ENCODE measurements around the gene PCDH1.

Gene PCDH1

DNA sequence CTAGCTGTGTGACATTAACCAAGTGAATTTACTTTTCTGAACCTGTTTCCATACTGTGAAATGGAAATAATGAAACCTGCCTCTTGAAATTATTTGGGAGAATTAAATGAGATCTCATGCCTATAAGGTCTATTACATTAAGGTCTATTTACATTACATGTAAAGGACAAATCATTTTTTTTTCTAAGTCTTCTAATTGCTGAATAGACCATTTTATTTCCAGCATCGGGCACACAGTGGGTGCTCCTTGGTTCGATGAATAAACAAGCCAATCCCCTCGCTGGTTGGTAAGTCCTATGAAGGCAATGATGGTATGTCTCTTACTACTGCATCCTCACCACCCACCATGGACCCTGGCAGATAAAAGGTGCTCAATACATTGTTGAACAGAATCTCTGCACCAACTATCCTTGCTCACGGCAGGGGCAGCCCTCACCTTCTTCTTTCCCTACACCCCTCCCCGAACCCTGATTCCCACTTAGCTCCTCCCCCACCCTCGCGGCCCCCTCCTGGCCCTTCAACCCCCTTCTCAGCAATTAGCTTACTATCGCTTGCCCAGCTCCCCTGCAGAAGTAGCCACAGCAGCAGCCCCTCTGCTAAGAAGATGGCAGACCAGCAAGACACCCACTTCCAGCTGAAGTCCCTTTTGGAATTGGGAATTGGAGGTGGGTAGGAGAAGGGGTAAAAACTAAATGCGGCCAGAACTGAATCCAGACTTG is 3.0 kb downstream of the PCDH1 start:
- in situ Hi-C loops (cut with HindIII; ENCODE audit: low sequenced_read_pairs) = no loop called here

DNA sequence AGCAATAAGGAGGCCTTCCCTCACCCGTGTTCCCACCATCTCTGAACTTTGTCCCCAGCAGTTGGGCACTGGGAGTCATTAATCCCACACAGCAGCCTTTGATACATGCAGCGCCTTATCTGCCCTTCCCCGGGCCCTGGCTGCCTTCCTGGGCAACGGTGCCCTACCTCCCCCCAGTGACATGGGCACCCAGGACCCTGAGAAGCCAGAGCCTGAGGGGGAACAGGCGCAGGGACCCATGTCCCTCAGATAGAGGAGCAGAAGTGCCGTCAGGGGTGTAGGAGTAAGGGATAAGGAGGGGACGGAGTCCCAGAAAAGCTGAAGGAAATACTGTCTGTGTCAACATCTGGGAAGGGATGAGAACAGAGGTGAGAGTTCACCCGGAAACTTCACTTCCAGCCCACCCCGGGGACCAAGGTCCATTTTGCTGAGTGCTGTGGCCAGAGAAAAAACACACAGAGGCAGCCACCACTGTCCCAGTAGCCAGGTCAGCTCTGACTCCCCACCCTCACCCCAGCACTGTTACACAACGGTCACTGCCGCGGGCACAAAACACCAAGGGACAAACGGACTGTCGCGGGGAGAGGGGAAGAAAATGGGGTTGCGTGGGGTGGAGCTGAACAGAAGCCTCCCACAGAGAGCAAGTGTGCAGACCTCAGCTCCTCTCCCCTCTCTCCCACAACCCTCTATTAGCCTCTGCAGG is 3.8 kb downstream of the PCDH1 start:
- in situ Hi-C loops (cut with HindIII; ENCODE audit: low sequenced_read_pairs) = no loop called here

DNA sequence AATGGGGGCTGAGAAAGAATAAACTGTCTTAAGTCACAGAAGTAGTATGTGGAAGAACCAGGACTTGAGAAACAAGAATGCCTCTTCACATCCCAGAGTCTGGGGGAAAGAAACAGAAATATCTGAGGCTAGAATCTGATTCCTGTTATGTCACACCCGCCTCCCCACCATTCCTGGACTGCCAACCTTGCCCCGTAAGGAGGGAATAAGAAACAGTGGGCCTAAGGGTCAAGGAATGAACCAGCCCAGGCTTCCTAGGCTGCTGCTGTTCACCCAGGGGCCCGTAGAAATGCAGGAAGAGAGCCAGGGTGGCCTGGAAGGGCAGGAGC is 4.3 kb downstream of the PCDH1 start:
- in situ Hi-C loops (cut with HindIII; ENCODE audit: low sequenced_read_pairs) = no loop called here

DNA sequence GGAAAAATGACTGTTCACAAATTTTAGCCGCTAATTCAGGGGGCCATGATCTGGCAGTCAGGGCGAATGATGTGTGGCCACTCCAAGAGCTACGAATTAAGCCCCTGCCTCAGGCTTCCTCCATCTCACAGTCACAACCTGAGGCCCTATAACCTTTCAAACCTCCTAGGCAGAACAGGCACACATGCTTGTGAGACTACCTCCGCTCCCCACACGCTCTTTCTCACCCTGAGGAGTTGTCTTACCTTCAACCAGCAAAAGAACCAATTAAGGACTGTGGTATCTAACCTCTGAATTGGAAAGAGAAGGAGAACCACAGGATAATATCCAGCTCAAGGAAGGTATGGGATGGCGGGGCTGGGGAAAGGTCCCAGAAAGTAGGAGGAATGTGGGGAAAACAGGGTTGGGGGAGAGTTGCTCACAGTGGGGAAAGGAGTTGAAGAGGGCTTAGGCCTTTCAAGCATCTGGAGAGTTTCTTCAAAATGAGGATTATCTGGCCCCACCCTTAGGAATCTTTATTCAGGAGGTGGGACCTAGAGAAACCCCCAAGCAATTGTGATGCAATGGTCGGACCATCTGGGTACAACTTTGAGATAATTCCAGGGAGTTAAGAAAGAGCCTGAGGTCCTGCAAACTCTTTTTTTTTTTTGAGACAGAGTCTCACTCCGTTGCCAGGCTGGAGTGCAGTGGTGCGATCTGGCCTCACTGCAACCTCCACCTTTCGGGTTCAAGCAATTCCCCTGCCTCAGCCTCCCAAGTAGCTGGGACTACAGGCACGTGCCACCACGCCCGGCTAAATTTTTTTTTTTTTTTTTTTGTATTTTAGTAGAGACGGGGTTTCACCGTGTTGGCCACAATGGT is 5.5 kb downstream of the PCDH1 start:
- in situ Hi-C loops (cut with HindIII; ENCODE audit: low sequenced_read_pairs) = no loop called here

DNA sequence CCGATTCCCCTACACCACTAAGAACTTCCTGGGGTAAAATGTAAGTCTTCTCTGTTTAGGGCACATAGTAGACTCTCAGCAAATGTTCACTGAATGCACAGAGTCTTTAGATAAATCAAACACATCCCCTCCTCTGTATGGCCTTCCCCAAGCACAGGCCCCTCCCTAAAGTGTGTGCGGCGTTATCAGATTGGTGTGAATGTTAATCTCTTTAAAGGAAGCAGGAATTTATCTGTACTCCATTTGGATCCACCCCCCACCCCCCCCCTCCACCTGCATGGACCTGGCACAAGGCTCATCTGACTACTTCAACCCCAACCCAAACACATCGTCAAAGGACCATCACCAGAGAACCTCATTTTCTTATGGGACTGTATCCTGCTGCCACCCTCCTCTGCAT is 6.3 kb downstream of the PCDH1 start:
- in situ Hi-C loops (cut with HindIII; ENCODE audit: low sequenced_read_pairs) = no loop called here

DNA sequence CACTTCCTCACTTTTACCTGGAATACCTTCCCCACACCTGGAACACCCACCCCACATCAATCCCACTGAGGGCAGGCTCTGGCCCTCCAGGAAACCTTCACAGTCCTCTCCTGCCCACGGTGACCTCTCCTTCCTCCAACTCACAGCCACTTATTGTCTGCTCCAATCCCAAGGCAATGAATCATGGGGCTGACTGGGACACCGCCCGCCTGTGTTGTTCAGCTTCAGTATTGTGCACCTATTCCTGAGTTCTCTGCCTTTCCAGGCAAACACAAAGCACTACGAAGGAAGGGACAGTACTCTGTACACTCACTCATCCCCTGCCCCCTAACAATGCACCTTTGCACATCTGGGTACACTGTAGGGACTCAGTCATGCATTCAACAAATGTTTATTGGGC is 7.3 kb downstream of the PCDH1 start:
- in situ Hi-C loops (cut with HindIII; ENCODE audit: low sequenced_read_pairs) = no loop called here

DNA sequence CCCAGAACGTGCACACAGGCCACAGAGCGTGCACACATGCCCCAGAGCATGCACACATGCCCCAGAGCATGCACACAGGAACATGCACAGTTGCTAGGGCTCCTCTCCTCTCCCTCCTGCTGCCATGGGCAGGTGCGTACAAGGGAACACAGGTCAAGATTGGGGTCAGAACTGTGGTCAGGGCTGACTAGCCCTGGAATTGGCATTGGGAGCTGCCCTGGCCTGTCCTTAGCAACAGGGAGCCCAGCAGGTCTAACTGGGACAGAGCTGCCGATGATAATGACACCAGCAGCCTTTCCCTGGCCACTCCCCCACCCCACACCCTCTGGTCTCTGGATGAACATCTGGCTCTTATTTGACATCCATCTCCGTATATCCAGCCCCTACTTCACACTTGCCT is 8.0 kb downstream of the PCDH1 start:
- in situ Hi-C loops (cut with HindIII; ENCODE audit: low sequenced_read_pairs) = no loop called here

DNA sequence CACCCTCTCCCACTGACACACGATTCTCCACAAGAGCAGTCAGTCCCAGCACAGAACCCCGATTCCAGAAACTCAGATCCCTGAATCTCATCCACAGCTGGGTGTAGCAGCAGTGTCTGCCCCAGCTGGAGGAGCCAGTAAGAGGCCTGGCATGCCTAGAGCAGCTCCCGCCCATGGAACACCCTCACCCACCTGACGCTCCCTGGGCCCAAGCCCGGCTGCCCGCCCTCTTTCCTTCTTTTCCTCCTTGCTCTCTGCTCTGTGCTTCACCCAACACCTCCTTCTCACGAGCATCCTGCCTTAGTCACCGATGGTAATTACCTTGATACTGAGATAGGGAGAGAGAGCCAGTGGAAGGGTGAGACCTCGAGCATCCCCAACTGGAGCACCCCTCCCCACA is 8.7 kb downstream of the PCDH1 start:
- in situ Hi-C loops (cut with HindIII; ENCODE audit: low sequenced_read_pairs) = no loop called here

DNA sequence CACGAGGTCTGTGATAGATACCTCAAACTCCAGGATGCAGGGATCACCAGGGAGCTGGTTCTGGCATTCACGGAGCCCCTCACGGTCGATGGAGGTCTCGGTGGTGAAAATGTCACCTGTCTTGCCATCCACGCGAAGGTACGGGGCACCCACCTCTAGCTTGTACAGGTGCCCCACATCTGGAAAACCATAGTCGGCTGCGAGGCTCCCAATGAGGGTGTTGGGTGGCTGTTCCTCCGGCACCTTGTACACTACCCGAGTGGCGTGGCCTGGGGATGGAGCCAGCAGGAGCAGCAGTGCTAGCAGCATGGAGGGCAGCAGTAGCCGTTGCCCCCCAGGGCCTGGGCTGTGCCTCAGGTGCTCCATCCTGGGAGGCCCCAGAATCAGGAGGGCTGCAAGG is 9.2 kb downstream of the PCDH1 start:
- in situ Hi-C loops (cut with HindIII; ENCODE audit: low sequenced_read_pairs) = no loop called here

DNA sequence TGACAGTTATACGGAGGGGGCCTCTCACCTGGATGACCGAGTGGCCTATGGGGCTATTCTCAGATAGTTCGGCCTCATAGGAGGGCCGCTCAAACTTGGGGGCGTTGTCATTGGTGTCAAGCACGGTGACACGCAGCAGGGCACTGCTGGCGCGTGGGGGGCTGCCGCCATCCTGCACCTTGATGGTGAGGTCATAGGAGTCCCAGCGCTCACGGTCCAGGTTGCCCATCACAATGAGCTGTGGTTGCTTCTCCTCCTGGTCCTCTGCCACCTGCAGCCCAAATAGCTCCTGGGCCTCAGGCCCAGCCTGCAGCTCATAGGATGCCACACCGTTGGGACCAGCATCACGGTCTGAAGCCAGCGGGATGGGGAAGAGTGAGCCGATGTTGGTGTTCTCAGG is 9.7 kb downstream of the PCDH1 start:
- in situ Hi-C loops (cut with HindIII; ENCODE audit: low sequenced_read_pairs) = no loop called here

DNA sequence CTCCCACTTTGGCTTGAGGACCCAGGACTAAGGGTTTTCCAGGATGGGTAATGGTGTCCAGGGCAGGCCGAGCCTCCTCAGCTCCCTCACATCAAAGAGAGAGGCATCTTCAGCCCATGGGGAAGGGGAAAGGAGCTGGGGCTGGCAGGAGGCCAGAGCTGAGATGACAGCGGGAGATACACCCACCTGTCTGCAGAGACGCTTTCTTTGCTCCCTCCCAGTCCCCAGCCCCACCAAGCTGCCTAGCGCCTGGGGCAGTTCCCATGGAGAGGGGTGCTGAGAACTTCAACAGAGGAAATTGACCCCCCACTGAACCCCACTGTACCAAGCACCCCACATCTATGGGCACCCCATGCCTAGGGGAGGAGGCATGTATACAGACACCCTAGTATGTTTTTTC is 10.6 kb downstream of the PCDH1 start:
- in situ Hi-C loops (cut with HindIII; ENCODE audit: low sequenced_read_pairs) = no loop called here

DNA sequence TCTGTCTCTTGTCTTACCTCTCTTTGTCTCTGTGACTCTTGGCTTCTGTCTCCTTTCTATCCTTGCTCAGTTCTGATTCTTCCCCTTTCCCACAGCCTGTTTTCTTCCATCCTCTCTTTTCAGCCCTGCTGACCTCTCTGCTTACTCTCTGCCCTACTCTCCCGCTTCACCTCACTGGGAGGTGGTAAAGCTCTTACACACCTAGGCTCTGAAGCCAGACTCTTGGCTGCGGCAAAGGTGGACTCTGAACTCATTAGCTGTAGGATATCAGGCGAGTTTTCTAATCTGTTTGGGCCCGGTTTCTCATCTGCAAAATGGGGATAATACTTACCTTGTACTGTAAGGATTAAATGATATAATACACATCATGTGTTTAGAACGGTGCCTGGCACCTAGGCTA is 11.1 kb downstream of the PCDH1 start:
- in situ Hi-C loops (cut with HindIII; ENCODE audit: low sequenced_read_pairs) = no loop called here

DNA sequence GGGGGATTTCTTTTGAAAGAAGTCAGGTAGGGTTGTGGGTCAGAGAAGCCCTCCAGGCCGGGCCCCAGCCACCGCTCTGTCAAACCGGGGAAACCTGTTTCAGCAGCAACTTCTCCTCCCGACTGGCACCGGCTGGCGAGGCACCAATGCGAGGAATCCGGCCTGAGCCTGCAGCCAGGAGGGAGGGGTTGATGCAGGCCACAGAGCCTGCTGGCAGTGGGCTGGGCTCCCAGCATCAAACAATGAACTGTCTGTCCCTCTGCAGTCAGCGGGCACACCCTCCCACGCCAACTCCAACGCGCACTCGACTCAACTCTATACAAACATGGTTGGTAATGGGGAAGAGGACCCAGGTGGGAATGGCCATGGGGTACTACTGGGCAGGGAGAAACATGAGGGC is 12.1 kb downstream of the PCDH1 start:
- in situ Hi-C loops (cut with HindIII; ENCODE audit: low sequenced_read_pairs) = no loop called here

DNA sequence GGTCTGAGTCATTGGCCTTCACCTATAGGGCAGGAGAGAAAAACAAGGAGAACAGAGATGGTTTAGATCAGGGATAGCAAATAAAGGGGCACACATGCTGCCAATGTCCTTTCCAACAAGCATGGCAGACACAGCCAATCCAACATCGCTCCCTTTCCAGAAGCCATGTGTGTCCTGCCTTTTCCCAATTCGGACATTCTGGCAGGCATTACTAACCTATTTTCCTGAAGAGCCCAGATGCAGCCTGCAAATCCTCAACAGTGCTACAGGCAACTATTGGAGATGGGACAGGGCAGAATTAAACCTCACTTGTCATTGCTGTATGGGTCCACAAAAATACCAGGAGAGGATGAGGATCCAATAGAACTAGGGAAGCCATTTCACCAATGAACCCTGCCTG is 12.8 kb downstream of the PCDH1 start:
- in situ Hi-C loops (cut with HindIII; ENCODE audit: low sequenced_read_pairs) = no loop called here

DNA sequence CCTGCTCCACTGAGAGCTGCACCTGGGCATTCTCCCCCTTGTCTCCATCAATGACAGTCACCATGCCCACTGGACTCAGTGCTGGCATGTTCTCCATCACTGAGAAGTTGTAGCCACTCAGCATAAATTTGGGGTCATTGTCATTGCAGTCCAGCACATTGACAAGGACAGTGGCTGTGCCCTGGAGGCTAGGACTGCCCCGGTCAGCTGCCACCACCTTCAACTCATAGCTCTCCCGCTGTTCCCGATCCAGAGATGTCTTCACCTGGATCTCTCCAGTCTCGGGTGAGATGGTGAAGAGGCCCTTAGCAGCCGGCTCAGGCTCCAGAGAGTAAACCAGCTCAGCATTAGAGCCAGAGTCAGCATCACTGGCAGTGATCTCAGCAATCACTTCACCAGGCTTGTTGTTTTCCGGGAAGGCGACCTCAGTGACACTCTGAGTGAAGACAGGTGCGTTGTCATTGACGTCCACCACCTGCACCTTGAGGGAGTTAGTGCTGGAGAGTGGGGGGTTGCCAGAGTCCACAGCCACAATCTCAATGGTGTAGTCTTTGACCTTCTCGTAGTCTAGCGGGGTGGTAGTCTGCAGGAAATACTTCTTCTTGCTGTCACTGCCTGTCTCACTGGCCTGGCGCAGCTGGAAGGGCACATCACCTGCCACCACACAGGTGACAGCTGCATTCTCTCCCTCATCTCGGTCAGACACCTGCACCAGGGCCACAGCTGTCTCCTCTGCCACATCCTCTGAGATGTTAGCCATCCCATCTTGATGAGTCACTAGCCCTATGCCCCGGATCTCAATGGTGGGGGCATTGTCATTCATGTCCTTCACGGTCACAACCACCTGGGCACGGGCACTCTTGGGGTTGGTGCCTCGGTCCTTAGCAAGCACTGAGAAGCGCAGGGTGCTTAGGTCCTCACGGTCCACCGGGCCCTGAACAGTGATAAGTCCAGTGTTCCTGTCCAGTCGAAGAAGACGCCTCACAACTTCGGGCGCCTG is 13.5 kb downstream of the PCDH1 start:
- in situ Hi-C loops (cut with HindIII; ENCODE audit: low sequenced_read_pairs) = no loop called here

DNA sequence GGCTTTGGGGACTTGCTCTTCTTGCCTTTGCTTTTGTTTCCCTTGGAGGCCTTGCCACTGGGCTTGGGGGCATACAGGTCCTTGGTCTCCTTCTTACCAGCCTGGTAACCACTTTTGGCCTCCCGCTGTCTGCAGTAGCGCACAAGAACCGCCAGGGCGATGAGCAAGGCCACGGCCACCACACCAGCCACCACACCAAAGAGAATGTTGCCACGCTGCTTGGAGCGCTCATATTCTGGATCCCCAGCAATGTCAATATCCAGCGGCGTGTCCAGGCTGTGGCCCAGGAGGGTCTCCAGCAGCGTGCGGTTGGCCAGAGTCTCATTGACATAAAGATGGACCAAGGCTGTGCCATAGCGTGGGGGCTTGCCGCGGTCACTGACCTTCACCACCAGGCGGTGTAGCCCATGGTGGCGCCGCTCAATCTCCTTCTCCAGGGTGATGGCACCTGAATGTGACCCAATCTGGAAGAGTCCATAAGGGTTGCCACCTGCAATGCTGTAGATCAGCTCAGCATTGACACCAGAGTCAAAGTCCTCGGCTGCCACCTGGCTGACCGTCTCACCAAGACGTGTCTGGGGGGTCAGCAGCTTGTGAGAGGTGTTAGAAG is 14.5 kb downstream of the PCDH1 start:
- in situ Hi-C loops (cut with HindIII; ENCODE audit: low sequenced_read_pairs) = no loop called here

DNA sequence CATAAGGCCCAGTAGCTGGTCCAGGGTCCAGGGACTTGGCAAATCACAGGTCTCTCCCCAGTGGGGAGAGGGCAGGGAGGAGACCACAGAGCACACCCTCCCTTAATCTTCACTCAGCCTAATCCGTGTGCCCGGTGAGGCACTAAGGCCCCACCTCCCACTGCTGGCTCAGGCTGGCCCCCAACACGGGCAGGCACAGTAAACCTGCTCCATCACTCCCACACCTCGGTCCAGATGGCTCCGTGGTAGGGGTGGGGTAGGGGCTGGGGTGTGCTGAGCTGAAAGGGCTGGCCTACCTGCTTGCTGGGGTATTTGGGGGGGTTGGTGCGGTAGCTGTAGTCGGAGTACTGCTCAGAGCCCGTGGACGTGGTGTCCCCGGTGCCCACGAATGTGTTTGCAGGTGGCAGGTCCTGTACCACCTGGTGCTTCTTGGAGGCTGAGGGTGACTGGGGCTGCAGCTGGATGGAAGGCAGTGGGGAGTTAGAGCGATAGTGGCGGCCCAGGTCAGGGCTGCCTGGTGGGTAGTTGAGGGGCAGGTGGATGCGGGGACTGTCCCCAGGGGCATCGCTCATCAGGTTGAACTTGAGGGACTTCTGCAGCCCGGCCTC is 15.2 kb downstream of the PCDH1 start:
- in situ Hi-C loops (cut with HindIII; ENCODE audit: low sequenced_read_pairs) = no loop called here

DNA sequence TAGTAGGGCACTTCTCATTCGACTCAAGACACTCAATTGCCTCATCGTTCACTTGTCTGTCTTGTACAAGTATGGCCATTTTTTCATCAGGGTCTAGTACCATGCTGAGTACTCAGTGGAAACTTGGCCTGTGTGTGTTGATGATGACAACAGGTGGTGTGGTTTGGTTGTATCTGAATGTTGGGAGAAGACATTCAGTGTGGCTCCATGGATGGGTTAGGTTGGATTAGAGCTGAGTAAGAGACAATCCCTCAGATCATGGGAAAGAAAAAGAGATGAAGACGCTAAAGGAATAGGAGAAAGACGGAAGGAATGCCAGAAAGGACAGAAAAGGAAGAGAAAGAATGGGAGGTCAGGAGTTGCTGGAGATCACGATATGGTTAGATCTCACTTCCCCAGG is 17.0 kb downstream of the PCDH1 start:
- in situ Hi-C loops (cut with HindIII; ENCODE audit: low sequenced_read_pairs) = no loop called here

DNA sequence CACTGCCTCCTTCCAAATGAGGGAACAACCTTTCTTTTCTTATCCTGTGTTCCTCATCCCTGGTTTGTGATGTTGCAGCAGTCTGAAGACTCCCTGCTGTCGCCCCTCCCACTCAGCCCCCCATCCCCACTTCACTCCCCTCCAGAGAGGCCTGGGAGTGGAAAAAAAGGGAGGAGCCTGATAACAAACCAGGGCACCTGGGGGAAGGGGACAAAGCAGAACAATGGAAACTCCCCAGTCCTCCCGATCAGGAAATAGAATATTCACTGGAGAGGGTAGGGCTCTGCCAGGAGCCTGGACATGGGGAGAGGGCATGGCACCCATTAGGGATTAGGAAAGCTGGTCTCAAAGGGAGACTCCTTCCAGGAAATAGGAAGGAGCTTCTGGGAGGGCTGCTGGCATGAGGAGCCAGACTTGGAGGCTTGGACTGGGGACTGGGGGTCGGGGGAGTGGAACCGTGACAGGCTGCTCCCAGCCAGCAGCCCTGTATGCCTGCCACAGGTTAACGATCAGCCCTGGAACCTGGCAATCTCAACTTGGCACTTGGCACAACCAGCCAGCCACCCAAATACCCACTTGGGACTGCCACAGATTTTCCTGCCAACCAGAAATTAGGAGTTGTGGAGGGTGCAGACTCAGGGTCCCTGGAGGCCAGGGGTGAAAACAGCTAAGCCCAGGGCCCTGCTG is 20.0 kb downstream of the PCDH1 start:
- in situ Hi-C loops (cut with HindIII; ENCODE audit: low sequenced_read_pairs) = no loop called here
